Activated CD8-positive, alpha-beta memory T cell treated with anti-CD3 and anti-CD28 coated beads for 4 hours (primary cell): ENCODE results near the gene SRGAP2B.
"Not testable (repeated sequence)": the region's sequence is repeated elsewhere in the genome, so short reads cannot be mapped to it uniquely, and the experiment has no call there.

ENCODE experiments used
- DNase-seq, 2 donors: peaks; one replicate each; pipeline ENCODE4 v3.0.0-alpha.2; 2020; ENCODE audit warnings: low read depth in 2 of 2

SRGAP2B gene

DNA sequence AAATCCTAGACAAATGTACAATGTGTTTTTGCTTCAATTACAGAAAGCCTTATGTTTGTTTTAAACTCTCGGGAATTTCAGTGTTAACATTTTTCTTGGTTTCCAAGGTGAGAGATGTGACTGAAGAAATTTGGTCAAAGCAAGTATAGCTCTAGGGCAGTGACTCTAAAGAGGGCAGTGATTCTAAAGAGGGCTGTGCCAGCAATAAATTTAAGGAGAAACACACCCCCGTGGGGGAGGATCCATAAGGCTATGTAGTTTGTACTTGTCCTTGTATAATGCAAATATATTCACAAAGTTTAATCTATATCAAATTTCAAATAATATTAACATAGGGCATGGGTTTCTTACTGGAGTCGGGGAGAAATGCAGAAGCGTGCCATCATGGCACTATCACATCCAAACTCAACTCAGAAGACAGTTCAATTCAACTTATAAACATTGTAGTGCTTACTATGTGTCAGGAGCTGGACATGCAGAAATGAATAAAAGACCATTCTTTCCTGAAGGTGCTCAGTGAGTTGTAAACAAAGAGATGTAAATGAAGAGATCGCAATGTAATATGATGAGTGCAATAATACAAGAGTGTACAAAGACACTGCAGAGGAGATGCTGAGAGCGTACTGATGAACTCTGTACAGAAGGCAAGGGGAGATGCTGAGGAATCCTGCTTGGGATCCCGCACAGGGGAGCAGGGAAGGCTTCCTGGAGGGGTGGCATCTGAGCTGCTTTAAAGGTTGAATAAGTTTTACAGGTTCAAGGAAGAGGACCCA, 12.5 kb downstream of the SRGAP2B start:
- not testable (repeated sequence) for DNase-seq

GRCh38 chr1:145080193-145080592, 14.9 kb downstream of the SRGAP2B start:
- not testable (repeated sequence) for DNase-seq

DNA sequence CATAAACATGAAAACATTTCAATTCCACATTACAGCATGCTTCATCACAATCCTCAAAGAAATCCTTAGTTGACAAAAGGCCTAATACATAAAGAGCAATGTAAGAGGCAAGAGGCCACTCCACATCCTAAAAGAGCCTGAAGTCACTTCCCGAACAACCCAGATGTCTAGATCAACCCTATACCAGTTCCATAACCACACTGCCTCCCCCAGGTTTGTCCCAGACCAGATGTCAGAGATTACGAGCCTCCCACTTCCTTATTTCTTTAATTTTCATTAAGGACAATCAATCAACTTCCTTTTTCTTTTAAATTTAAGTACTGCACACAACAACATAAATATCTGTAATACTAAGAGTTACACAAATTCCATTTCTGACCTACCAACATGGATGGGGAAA, 15.4 kb downstream of the SRGAP2B start:
- DNase-seq, result not testable (repeated sequence)

DNA sequence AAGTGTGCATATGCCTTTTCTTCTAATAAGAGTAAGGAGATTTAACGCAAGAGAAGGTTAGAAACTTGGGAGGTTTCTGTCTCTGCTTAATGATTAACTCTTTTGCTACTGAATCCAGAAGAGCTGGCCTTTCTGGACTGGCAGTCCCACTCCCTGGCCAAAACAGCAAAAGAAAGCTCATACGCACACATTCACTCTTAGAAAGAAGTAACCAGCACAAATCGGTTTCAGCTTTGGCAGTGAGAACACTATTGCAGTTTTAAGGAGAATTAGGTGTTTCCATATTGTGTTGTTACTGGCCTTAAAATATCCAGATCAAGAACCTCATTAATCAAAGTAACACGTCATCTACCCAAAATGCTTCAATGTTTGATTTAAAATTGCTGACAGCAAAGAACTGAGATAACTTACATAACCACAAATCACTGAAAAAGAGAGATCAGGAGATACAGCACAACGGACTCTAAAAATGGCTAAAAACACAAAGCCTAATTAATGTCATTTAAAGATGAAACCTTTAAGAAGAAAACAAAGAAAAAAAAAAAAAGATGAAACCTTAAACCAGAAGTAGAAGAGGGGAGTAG, 16.2 kb downstream of the SRGAP2B start:
- not testable (repeated sequence) for DNase-seq

DNA sequence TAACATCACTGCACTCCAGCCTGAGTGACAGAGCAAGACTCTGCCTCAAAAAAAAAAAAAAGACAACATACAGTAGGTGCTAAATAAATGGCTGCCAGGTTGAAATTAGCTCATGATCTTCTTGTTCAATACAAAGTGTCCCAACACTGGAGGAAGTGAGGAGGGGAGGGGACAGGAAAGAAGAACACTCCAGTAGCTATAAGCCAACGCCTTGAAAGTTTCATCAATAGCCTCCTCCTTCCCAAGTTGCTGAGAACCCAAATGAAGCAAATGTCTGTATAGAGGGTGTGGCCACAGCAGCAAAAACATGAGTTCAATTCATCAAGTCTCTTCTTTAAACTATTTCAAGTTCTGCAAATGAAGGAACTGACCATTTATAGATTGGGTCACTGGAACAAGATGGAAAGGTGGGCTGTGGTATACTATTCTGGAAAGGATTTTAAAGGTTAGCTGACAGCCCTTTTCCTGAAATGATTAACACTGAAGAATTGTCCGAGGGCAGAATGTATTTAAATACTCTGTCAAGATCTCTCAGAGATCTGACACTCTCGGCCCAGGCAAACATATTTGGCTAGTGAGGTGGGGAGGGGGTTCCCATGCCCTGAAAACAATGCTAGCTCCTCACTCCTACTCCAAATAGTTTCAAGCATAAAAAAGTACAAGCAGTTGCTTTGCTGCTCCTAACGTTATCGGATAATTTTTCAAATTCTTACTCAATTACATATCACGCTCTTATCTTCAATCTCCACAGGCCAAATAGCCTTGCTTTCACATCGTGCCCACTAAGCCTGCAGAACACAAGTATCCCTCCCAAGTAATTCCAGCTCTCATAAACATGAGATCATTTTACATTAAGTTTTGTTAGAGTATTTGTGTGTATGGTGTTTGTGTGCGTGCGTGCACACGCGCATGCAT, 17.0 kb downstream of the SRGAP2B start:
- DNase-seq, result not testable (repeated sequence)

- DNase-seq, result not testable (repeated sequence)
Observed at GRCh38 chr1:145076877-145077276, 18.3 kb downstream of the SRGAP2B start.

DNA sequence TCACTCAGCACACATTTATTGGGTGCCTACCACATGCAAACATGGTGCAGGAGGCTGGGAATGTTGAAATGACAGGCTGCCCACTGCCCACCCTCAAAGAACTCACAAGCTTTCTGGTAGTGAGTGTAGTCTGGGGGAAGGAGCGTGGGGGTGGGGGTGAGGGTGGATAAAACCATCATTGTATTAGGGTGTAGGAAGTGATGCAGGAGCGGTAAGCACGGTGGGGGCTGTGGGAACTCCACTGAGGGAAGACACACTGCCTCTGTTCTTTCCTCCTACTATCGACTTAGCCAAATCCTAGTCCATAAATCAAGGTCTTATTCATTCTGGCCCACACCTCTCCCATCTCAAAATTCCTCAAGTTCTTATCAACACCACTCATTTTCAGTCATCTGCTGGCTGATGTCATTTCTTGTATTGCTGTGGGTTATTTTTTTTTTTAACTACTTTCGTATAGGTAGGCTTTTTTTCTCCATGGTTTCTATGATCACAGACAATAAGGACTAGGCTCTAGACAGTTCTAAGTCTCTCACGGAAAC, 21.0 kb downstream of the SRGAP2B start:
- not testable (repeated sequence) for DNase-seq

GRCh38 chr1:145071569-145071968, 23.6 kb downstream of the SRGAP2B start:
- DNase-seq, result not testable (repeated sequence)

DNA sequence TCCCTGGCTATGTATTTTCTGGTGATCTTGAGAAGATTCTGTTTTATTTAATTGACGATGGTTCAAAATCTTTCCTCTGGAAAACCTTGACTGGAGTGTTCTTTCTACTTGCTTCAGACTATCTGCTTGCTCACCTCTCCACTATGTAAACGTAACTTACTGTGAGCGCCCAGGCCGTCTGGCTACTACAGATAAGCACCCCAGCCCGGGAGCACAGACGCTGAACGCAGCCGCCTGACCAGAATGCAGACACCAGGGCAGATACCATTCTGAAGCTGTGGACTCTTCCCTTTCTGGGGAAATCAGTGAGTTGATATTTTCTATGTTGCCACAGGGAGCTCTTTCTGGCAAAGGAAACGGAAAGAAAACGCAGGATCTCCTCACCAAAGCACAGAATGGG, 28.6 kb downstream of the SRGAP2B start:
- DNase-seq, result not testable (repeated sequence)

- not testable (repeated sequence) for DNase-seq
Observed at GRCh38 chr1:145065194-145065826, 29.8 kb downstream of the SRGAP2B start.

DNA sequence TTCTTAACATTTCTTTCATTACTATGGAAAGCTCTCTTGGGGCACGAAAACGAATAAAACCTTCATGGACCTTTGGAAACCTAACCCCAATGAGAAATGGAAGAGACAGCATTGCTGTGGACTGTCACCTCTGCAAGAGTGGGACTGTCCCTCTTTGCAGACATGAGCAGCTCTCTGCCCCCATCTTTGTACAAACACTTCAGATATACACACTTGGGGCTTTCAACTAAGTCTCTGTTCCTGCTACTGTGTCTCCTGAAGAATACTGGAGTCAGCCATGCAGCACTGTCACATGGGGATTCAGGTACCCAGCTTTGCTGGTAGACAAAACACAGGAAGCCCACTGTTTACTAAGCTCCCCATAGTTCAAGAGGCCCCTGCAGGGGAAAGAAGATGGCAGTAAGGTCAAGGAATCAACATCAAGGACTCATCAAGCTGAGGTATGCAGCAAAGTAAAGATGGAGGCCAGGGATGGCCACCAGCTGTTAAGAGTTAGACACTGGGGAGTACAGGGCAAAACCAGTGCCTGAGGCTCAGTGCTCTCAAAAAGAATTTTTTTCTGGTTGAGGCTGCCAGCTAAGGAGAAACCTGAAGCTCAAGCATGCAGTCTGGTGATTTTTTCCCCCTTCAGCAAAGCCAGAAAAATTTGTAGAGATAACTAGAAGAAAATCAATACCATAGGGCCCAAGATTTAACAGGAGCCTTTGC, 31.0 kb downstream of the SRGAP2B start:
- DNase-seq, result not testable (repeated sequence)

DNA sequence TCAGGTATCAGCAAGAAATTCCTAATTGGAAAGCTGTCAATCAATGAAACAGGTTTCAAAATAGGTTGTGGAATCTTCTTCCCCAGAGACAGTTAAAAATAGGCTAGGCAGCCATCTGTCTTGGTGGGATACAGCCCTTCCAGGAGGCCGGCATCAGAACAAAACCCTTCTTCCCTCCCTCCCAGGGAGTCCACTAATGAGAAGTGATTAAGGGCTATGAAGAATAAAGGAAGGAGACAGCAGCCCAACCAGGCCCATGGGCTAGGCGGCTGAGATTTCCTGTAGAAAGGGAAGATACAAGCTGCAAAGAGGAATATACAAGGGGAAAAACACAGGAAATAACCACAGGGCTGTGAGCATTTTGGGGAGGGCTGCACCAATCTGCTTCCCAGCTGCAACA, 31.8 kb downstream of the SRGAP2B start:
- not testable (repeated sequence) for DNase-seq

GRCh38 chr1:145058184-145058583, 36.9 kb downstream of the SRGAP2B start:
- DNase-seq, result not testable (repeated sequence)

- not testable (repeated sequence) for DNase-seq
Observed at GRCh38 chr1:145055217-145055760, 39.8 kb downstream of the SRGAP2B start.

GRCh38 chr1:145053428-145053827, 41.7 kb downstream of the SRGAP2B start:
- DNase-seq, result not testable (repeated sequence)

- DNase-seq, result not testable (repeated sequence)
Observed at GRCh38 chr1:145052019-145052776, 42.9 kb downstream of the SRGAP2B start.

DNA sequence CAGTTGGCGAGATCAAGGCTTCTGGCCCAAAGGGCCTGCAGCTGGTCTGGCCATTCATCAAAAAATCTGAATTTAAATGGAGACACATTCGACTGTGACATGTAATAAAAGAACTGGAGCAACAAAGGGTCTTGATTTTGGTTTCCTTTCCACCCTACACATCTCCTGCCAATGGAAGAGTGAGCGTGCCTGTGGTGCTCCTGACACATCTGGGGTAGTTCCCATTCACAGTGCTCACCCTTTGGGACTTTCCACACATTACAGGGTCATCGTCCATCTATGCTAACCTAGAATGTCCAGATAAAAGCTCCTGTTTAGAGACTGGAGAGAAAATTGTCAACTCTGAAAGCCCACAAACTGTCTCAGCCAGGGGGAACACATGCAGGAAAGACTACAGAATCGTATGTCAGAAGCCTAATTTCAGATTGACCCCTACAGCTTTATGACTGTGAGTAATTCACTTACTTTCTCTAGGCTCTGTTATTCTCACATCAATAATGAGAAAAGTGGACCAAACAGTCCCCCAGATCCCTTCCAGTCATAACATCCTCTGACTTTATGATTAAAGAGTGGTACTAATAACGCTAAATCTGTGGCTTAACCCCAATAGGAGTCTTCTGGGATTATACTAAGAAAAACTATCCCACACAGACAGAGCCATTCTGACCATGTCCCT, 46.8 kb downstream of the SRGAP2B start:
- DNase-seq, result not testable (repeated sequence)

DNA sequence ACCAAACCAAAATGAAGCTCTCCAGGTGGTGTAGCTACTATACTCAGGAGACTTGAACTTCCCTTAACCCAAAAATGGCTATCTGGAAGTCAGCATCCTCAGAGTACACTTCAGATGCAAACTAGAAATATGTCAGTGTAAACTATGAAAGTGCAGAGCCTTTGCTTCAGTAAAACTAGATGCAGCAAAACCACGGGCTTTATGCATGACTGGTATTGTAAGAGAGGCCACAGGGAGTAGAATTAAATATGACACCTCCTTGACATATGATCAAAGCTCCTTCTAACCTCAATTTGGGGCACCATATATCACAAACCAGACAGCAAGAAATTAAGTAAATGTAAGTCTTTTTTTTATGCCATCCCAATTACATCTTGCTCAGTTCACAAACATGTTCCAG, 47.6 kb downstream of the SRGAP2B start:
- not testable (repeated sequence) for DNase-seq
